SK-N-DZ (cell line): ENCODE measurements around the gene VIT.

Source experiments
- DNase-seq: peaks from one replicate; pipeline ENCODE4 v3.0.0-alpha.2; 2015; ENCODE audit warnings: low spot score

The VIT gene

DNA sequence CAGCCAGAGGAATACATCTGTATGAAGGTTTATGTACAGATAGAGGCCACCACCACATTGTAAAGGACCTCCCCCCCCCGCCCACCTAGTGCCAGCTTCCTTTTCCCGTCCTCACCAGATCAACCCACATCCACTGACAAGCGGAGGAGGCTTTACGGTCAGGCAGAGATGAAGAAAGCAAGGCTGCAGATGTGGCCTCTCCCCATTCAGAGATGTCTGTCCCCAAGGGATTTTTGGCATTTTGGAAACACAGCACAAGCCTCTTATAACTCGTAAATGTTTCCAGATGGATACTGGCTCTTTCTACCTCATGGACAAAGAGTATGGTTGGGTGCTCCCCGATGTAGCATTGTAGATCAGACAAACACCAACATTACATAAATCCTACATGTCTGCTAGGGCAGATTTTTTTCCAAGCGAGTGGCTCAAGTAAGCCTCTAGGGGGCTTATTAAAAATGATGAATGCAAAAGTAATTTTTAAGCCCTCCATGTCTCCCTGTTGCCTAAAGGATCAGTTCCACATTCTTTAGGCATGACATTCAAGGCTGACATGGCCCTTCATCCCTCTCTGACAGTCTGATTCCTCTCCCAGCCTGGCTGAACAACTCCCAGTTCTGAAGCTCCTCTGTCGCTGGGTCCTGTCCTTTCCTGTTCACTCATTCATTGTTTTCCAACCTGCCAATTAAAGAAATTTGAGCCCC is 11.7 kb downstream of the VIT start:
- DNase-seq: no peak

DNA sequence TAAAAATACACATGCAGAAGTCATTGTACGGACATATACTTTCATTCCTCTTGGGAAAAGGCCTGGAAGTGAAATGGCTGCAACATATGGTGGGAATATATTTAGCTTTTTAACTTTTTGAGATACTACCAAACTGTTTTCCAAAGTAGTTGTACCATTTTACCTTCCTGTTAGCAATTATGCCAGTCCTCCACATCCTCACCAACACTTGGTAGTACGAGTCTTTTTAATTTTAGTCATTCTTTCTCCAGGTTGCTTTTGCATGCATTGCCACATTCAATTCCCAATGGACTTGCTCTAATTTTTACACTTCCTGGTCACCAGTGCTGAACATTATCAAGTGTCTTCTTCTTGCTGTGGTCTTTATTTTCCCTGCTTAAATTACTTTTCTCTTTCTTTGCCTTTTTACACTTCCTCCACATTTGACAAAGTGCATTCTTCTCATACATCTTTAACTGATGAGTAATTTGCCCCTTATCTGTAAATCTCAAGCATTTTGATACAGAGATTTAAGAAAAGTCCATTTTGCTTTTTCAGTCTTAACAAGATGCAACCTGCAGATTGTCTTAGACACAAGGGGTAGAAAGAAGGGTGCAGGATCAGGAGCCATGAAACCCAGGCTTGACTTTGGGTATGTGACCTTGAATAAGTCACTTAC is 14.5 kb downstream of the VIT start:
- no peak for DNase-seq

DNA sequence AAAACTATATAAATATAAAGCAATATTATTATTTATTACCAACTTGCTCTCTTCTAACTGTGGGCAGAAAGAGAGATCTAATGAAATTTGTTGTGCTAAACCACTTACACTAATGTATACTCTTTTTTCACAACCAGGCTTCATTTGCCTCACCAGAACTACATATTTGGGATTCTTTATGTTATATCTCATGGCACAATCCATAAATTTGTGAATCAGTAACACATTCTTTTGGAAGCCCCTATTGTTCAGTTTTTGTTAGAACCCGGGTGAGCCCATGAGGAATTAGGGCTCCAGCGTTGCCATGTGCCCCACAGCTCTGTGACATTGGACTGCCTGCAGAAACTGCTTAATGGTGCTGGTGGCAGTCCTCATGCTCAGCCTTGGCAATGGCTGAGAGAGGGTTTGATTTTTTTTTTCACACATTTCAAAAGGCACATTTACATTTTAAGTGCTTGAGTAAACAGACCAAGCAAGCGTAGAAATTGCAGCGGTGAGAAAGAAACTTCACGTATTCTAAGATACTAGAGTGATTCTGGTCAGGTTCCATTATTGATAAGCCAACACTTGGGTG is 15.3 kb downstream of the VIT start:
- no peak for DNase-seq

DNA sequence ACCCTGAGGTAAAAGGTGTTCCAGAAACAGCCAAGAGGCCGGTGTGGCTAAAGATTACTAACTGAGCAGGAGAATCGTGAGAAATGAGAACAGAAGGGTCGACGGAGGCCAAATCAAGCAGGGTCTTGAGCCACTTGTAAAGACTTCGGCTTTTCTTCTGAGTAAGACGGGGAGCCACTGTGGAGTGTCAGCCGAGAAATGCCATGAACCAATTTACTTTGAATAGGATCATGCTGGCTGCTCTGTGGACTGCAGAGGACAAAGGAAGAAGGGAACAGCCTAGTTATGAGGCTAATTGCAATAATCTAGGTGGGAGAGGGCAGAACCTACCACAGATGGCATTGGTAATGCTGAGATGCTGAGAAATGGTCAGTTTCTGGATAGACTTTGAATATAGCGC is 16.8 kb downstream of the VIT start:
- DNase-seq: no peak

DNA sequence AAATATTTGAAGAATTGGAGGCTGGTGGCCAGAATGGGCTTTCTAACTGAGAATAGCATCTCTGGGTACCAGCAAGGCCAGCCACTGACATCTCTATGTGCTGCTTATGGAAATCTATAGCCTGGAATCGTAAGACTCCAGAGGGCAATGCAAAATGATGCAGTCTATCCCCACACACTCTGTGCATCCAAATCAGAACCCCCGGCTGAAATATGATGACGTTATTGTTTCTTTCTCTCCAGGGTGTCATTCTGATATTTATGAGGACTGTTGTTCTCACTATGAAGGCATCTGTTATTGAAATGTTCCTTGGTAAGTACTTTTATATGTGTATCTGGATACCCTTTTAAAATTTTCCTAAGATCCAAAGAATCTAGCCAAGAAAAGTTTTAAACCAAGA is 19.6 kb downstream of the VIT start:
- no peak for DNase-seq

DNA sequence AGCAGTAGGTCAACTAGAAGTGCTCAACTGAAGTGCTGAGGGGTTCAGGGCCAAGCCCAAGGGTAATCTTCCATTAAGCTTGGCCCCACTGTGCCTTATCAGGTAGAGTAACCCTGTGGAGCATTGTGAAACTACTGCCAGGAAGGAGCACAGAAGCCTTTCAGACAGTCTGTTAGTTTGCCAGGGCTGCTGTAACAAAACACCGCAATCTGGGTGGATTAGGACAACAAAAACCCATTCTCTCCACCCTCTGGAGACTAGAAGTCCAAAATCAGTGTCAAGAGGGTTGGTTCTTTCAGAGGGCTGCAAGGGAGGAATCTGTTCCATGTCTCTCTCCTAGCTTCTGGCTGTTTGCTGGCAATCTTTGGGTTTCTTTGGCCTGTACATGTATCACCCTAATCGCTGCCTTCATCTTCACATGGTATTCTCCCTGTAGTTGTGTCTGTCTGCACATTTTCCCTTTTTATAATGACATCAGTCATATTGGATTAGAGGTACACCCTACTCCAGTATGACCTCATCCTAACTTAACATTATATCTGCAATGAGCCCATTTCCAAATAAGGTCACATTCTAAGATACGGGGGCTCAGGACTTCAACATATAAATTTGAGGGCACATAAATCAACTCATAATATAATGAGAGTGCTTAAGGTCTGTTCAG is 21.2 kb downstream of the VIT start:
- no peak for DNase-seq

DNA sequence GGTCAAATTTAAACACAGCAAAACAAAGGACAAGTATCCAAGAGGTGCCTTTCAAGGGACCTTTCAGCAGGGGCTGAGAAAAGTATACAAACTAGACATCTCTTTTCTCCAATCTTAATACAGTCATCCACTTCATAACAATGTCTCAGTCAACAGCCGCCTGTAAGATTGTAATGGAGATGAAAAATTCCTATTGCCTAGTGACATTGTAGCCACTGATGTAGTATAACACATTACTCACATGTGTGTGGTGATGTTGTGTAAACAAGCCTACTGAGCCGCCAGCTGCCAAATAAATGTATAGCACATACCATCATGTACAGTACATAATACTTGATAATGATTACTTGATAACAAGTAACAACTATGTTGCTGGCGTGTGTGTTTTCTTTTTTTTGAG is 31.0 kb downstream of the VIT start:
- DNase-seq: no peak

DNA sequence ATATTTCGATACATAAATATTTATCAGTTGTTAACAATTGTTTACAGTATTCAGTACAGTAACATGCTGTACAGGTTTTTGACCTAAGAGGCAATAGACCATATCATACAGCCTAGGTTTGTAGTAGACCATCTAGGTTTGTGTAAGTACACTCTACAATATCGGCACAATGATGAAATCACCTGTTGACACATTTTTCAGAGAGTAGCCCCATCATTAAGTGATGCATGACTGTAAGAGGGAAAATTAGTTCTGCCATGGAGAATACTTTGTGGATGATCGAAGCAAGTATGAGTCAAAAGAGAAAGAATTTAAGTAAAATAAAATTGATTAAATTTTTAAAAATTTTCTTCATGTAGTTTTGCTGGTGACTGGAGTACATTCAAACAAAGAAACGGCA is 32.6 kb downstream of the VIT start:
- DNase-seq: no peak

DNA sequence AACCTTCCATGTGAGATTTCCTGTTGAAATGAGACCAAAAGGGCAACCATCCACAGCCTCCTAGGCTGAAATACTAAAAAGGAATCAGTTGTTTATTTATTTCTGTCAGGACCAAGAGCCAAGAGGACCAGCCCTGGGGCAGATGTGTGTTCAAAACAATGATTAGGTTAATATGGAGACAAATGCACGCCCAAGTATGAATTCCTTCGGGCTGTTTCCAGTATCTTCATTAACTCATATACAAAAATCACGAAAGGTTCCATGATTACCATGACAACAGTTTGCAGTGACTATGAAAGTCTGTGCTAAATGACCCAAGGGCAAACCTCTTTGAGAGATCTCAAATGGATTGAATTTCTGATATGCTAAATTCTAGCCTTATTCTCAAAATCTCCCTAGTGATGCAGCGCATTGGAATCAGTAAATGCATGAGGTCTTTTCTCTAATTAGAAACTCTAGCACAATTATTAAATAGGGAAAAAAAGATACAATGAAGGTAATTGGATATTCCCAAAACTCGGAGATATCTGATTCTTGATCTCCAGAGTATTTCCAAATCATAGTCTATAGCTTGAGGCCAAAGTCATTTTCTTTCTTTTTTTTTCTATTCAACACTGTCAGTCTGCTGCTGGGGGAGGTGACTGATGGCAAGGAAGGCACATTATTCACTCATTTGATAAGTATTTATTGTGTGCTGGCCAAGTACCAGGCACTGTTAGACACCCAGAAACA is 35.6 kb downstream of the VIT start:
- no peak for DNase-seq

DNA sequence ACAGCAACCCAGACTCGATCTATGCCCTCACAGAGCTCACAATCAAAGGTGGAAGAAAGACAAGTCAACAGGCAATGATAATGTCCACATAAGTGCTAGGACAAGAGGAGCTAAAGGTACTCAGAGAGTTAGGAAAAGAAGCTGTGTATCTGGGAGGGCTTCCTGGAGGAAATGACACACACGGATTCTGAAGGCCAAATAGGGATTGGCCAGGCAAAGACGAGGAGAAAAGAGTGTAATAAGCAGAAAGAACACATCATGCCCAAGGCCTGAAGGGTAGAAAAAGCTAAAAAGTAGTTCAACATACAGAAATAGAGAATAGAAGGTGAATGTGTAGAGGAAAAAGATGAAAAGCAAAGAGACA is 36.1 kb downstream of the VIT start:
- DNase-seq: no peak

DNA sequence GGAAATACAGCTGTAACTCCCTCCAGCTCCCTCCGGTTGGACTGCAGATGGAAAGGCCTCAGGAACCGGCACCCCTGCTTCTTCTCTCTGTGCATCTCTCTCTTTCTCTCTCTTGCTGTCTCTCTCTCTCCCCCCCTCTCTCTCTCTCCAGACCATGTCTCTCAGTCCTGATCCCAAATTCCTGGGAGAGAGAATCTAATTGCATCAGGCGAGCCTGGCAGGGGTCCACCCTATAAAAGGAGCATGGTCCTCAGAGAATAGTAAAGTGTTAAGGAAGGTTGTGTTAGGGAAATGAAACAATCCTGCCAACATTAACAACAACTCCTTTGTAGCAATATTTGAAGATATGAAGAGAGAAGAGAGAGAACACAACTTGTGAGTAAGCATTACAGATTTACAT is 36.7 kb downstream of the VIT start:
- no peak for DNase-seq

DNA sequence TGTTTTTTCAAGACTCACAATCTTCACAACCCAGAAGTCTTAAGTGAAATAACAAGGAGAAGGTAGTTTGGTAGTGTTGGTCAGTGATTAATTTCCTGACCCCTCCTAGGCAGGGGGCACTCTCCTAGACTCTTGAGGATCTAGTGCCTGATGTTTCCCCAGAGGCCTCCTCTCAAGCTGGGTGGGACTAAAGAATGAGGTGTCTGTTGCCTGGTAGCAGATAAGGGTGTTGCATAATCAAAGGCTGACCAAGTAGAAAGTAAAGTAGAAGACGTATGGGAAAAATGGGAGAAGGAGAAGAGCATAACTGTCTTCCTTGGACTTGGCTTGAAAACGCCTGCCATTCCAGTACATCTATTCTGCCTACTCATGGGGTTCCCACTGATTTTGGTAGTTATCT is 37.8 kb downstream of the VIT start:
- no peak for DNase-seq

DNA sequence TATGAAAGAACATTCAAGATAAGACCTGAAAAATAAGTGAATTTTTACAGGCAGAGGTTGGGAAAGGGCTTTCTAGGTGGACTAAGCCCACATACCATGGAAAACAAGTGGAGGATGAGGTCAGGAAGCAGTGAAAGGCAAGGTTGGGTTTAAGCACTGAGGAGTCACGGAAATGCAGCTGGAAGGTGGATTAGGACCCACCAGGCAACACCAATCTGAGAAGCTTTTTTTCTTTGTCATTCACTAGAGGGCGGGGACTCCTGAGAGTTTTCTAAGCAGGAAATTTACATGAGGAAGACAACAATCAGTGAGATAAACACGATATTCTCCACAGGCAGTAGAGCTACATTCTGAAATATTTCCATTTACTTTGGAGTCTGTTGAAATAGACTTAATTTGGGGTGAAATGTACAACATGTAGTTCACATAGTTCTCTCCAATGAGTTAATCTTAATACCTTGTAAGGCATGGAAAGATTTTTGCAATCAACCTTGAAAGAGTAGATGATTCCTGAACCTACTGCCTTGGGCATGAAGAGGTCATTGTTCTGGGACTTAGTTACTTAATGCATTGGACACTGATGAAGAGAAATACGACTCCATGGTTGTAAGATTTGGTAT is 40.7 kb downstream of the VIT start:
- DNase-seq: no peak

DNA sequence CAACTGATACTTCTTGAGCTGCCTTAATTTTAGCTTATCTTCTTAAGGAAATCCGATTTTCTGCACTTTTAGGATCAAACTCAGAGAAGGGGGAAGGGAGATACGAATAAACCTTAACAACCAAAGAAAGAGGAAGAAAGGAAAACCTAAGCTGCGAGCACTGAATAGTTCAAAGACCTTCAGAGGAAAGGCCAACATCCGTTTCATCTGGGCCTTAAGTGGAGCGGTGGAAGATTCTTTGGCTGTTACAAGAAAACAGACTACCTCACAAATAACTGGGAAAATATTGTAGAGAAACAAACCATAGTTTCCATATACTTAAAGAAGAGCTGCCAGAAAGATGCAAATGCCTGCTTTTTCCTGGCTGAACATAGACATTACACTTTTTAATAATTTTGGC is 43.6 kb downstream of the VIT start:
- DNase-seq: no peak

DNA sequence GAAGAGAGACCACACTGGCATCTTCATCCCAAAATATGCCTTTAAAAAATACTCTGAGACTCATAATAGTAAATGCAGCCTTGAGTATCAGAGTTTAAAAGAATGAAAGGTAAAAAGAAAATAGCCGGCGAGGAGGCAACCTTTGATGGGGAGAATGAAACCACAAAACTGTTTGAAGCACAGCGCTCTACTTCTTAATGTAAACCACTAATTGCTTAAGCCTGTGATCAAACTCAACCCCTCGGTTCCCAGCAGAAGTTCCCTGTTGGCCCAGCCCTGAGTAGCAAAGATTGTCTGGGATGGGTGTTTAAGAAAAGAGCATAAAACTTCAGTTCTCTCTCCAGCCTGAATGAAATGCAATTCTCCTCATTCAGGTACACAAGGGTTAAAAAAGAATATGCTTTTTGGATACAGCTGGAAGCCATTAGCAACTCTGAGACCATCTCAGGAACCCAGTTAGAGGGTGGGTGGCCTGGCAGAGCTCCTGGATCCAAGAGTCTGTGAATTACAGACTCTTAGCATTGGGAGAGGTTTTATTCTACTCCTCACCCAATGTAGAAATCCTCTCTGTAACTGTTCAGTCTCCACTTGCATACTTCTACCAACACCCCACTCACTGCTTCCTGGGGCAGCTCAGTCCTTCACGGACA is 44.8 kb downstream of the VIT start:
- DNase-seq: no peak

DNA sequence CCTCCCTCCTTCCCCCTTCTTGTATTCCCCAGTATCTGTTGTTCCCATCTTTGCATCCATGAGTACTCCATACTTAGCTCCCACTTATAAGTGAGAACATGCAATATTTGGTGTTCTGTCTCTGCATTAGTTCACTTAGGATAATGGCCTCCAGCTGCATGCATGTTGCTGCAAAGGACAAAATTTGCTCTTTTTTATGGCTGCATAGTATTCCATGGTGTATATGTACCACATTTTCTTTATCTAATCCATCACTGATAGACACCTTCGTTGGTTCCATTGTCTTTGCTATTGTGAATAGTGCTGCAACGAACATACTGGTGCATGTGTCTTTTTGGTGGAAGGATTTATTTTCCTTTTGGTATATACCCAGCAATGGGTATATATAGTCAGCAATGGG is 47.4 kb downstream of the VIT start:
- no peak for DNase-seq

DNA sequence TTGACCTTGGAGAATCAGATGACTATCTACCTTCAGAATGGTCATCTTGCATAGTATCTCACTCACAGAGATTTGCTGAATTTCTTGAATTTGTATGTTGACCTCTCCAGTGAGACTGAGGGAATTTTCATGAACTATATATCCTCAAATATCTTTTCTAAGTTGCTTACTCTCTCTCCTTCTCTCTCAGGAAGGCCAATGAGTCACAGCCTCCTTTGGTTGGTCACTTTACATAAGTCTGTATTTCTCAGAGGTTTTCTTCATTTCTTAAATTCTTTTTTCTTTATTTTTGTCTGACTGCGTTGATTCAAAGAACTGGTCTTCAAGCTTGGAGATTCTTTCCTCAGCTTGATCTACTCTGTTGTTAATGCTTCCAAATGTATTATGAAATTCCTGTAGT is 51.7 kb downstream of the VIT start:
- no peak for DNase-seq

DNA sequence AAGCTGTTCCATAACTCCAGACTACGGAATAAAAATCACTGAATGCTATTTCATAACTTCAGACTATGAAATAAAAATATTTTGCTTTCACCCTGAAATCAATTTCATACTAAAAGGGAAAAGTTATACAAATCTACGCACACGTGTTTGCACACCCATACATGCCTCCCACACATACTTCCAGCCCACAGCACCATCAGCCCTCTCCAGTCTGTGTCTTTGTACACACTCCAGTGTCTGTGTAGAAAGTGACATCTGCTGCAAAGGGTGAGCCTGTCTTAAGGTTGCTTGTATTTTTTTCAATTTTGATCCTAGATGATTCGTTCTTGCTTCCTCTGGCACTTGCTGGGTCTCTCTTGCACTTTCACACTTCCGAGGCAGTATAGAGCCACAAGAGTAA is 53.6 kb downstream of the VIT start:
- no peak for DNase-seq

DNA sequence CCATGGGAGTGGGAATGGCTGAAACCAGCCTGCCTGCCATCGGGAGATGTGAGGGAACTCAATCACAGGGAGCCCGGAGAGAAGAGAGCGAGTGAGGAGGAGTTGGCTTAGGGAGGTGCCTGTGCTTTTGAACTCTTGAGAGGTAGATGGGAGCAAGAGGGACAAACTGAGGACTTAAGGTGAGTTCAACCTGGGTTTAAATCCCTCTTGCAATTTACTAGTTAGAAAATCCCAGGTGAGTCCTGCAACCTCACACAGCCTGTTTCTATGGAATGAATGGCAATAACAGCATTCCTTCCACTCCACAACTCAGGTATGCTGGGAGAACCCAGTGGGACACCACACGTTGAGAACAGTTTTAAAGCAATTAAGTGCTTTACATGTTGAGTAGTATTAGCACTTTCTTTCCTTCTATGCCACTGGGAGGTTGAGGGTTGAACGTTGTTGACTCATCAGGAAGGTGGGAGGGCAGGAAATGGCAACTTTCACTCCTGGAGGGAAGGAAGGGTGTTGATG is 57.3 kb downstream of the VIT start:
- DNase-seq: no peak

DNA sequence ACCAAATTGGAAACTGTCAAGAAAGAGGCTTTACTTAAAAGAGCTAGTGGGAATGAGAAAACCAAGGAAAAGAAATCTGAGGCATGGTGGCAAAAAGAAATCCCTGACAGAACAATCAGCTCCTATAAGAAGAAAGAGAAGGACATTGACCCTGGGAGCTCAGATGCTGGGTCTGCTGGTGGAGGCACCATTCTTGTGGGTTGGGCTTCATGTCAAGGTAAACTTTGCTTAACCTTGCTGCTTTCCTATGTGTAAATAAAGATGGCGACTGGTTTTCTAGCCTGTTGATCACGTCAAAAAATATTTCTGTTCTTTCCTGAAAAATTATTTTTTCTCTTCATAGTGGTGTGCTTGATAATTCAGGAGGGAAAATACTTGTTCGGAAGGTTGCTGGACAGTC is 58.1 kb downstream of the VIT start:
- DNase-seq: no peak

DNA sequence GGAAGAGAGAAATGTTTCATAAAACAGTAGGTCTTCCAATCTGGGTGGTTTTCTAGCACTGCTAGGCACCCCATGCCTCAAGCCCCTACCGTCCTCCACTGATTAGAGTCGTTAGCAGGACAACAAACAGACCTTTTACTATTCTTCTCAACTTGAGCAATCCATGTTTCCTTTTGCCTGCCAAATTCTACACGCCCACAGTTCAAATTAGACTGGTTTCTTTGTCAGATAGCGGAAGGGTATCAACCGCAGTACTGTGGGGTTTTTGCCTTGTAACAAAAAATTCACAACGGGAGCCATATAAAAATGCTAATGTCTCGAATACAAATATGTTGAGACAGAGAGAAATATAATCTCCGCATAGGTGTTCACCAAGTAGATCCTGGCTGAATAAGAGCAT is 59.9 kb downstream of the VIT start:
- no peak for DNase-seq
